ENCODE data around the gene CPED1. TPM values are rescaled to one million over a fixed set of nuclear protein-coding genes. Genes with fewer than 3 reads are reported as not detected.

CPED1 gene
- total and polyA plus RNA-seq, 10 of the 15 experiments (the other 5 are each of a cell fraction or from before 2014, with no cell fraction given), result 0.01 to 0.77 (median 0.10) TPM; not detected in 1

DNA sequence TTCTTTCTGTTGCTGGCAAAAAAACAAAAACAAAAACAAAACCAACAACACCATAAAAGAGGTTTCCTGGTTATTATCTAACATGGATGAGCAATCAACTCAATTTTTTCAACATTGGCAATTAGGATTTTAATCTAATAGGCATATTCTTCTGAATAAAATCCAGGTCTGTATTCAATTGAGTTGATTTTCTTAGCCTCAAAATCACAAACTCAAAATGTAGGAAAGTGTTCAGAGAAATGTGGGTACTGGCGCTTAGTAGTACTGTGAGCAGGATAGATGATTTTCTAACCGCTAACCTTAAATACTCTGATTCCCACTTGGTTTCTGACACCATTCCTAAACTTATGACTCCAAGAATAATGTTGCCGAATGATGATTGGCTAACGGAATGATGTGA, 345.9 kb downstream of the CPED1 start (continued):
- TF ChIP-seq USF2 (IDR thresholded peaks at IDR 0.05; ENCODE audit: borderline replicate concordance, low read depth, low read length), result no peak
- TF ChIP-seq RUNX3 (IDR thresholded peaks at IDR 0.05; ENCODE audit: low read length), result no peak

- Histone ChIP-seq H4K20me1 (ENCODE audit: control insufficient read depth, insufficient read depth) (no peaks in the 10 kb centered on the region), H3K9ac (ENCODE audit: control insufficient read depth, insufficient read depth, low read length) (no peak overlapping the region), H3K27me3 (replicated peaks in 1 of 2; ENCODE audit: control insufficient read depth in 2 of 2, insufficient read depth in 2 of 2, low read length in 1 of 2) (peaks cover 2 to 4% of the 10 kb centered on the region in 2 experiments; a peak in 3 of 4 replicates), H3K4me2 (ENCODE audit: control insufficient read depth, insufficient read depth) (no peak overlapping the region), H3K27ac (ENCODE audit: control insufficient read depth, insufficient read depth) (no peak overlapping the region), H3K36me3 (ENCODE audit: control insufficient read depth in 2 of 2, insufficient read depth in 2 of 2, low read length in 1 of 2) (no peaks in the 10 kb centered on the region; a peak in 1 of 4 replicates), H3K4me1 (ENCODE audit: control insufficient read depth, insufficient read depth, low read length) (peaks cover 4% of the 10 kb centered on the region), H3K79me2 (ENCODE audit: control insufficient read depth, insufficient read depth, low read length) (no peaks in the 10 kb centered on the region), H2AFZ (ENCODE audit: control insufficient read depth, low read depth, low read length) (no peak overlapping the region), H3K9me3 (replicated peaks; ENCODE audit: control insufficient read depth, insufficient read depth, low read length) (no peaks in the 10 kb centered on the region), H3K4me3 (no peak overlapping the region)
- CTCF ChIA-PET, result interaction anchor here (0.6 to 3.6 kb wide), 4 partner anchors 32 to 281 kb away, joined by 3 to 20 read pairs (median 4); no protein-coding TSS in a partner anchor
- POLR2A ChIA-PET, result interaction anchor here (0.6 kb wide), 1 partner anchor 74 kb away, joined by 3 read pairs; no protein-coding TSS in a partner anchor
- no TSS peak for BruUV-seq (replicated peaks)
- in situ Hi-C loops (cut with MboI) (no loop called here), intact Hi-C loops (cut with micrococcal nuclease; ENCODE audit: unreplicated experiment) (loop anchor here (5.0 kb wide), 1 partner anchor 348 kb away; the partner anchor contains the start of gene CPED1)
- SMC1A ChIA-PET (ENCODE audit: uncharacterized antibody, unreplicated experiment), result interaction anchor here (0.6 kb wide), 2 partner anchors 151 to 359 kb away, joined by 3 read pairs; no protein-coding TSS in a partner anchor
- WGBS (ENCODE audit: insufficient coverage, insufficient replicate concordance, low lambda C conversion rate, missing lambda C conversion rate), result 44% methylated on average over 10 of the region's 10 CpGs
- RAD21 ChIA-PET (ENCODE audit: unreplicated experiment), result no interaction called here
- ATAC-seq (no peak), FAIRE-seq (no peak), DNase-seq (ENCODE audit: low read depth, low spot score) (no peak)
- TF ChIP-seq ESRRA (IDR thresholded peaks at IDR 0.05; ENCODE audit: low read length) (no peak), MYB (IDR thresholded peaks at IDR 0.05; ENCODE audit: borderline replicate concordance, low read depth, low read length) (no peak), CBFB (IDR thresholded peaks at IDR 0.05; ENCODE audit: low read depth) (no peak), USF2 (IDR thresholded peaks at IDR 0.05; ENCODE audit: borderline replicate concordance, low read depth, low read length) (no peak), SP1 (IDR thresholded peaks at IDR 0.05; ENCODE audit: low read depth, low read length) (no peak), SPI1 (IDR thresholded peaks at IDR 0.05; ENCODE audit: borderline replicate concordance, insufficient read depth, low read depth, low read length) (no peak), TCF7 (IDR thresholded peaks at IDR 0.05; ENCODE audit: borderline replicate concordance) (no peak)
- TF ChIP-seq, protein P1, sequence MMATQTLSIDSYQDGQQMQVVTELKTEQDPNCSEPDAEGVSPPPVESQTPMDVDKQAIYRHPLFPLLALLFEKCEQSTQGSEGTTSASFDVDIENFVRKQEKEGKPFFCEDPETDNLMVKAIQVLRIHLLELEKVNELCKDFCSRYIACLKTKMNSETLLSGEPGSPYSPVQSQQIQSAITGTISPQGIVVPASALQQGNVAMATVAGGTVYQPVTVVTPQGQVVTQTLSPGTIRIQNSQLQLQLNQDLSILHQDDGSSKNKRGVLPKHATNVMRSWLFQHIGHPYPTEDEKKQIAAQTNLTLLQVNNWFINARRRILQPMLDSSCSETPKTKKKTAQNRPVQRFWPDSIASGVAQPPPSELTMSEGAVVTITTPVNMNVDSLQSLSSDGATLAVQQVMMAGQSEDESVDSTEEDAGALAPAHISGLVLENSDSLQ (IDR thresholded peaks at IDR 0.05), result no peak
- TF ChIP-seq, protein P2, sequence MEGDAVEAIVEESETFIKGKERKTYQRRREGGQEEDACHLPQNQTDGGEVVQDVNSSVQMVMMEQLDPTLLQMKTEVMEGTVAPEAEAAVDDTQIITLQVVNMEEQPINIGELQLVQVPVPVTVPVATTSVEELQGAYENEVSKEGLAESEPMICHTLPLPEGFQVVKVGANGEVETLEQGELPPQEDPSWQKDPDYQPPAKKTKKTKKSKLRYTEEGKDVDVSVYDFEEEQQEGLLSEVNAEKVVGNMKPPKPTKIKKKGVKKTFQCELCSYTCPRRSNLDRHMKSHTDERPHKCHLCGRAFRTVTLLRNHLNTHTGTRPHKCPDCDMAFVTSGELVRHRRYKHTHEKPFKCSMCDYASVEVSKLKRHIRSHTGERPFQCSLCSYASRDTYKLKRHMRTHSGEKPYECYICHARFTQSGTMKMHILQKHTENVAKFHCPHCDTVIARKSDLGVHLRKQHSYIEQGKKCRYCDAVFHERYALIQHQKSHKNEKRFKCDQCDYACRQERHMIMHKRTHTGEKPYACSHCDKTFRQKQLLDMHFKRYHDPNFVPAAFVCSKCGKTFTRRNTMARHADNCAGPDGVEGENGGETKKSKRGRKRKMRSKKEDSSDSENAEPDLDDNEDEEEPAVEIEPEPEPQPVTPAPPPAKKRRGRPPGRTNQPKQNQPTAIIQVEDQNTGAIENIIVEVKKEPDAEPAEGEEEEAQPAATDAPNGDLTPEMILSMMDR (IDR thresholded peaks at IDR 0.05 in 2 of 3, conservative IDR thresholded peaks at IDR 0.05 in 1 of 3; ENCODE audit: control insufficient read depth in 2 of 3, extremely low read depth in 1 of 3, insufficient read depth in 1 of 3, low read depth in 3 of 3, low read length in 3 of 3), result no peak
These were observed 346.6 kb downstream of the CPED1 start for GRCh38 chr7:121334875-121335648.
